SU-DHL-6 (cell line): Measurements from ENCODE around the gene SPNS3.

ENCODE experiments used
- CTCF ChIP-seq: fragments of 200-600 bp; sonication (generic); IDR thresholded peaks from one replicate; pipeline ENCODE4 v1.5.1; 2017; ENCODE audit warnings: antibody characterized with exemption, mild to moderate bottlenecking, low read length, moderate library complexity; ENCODE audit not compliant: insufficient read depth, poor library complexity, severe bottlenecking
- EZH2phosphoT487 ChIP-seq: fragments of 200-600 bp; sonication (generic), shearing (Covaris generic); conservative IDR thresholded peaks from 2 replicates; pipeline ENCODE4 v1.6.1; 2018; ENCODE audit warnings: mild to moderate bottlenecking, antibody characterized with exemption, low read length, moderate library complexity, mixed read lengths

GRCh38 chr17:4518901-4519300, 85.2 kb downstream of the SPNS3 start:
- TF ChIP-seq CTCF, result no peak
- no peak for TF ChIP-seq EZH2phosphoT487
